Measurements from ENCODE around the gene ATG13.

The ATG13 gene

DNA sequence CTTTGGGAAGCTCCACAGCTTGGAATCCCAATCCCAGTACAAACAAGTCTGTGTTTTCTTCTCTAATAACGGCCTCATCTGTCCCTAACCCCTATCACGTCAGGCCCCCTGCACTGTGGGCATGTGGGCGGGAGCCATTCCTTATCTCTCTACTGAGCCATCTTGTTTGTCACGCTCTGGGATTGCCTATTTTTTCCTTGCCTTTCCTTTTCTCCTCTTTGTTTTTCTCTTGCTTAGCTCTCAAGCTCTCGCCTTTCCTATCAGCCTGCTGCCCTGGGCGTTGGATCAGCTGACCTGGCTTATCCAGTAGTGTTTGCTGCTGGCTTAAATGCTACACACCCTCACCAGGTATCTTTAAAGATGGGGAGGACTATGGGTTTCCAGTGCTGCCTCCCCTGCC lies 47.3 kb downstream of the ATG13 start:
- peaks cover 12% of the 10 kb centered on the region for H3K79me2 ChIP-seq (ENCODE audit: low read length)
- H3K36me3 ChIP-seq (replicated peaks; ENCODE audit: insufficient read depth, low read length): peaks cover 9% of the 10 kb centered on the region; the same call in 1 of the 2 replicates
- no peak overlapping the region for H3K4me2 ChIP-seq (ENCODE audit: low read depth, low read length)
- no peak overlapping the region for H3K4me3 ChIP-seq (ENCODE audit: low read length)
- H3K9ac ChIP-seq (ENCODE audit: low read length): no peak overlapping the region
- peaks cover 33% of the 10 kb centered on the region for H3F3A ChIP-seq (ENCODE audit: insufficient read depth, low read length)
- TF ChIP-seq EZH2 (optimal IDR thresholded peaks at IDR 0.05; ENCODE audit: low read depth, low read length): no peak
- TF ChIP-seq EZH2phosphoT487 (IDR thresholded peaks at IDR 0.05; ENCODE audit: low read length): no peak
- no peak for TF ChIP-seq CTCF (IDR thresholded peaks at IDR 0.05; ENCODE audit: low read length)
- H3K9me2 ChIP-seq (replicated peaks; ENCODE audit: insufficient read depth, low read length): no peaks in the 10 kb centered on the region
- H3K4me1 ChIP-seq (ENCODE audit: low read length): peaks cover 38% of the 10 kb centered on the region
- no peaks in the 10 kb centered on the region for H4K20me1 ChIP-seq (ENCODE audit: insufficient read depth, low read length)
- H2AFZ ChIP-seq (ENCODE audit: low read length): no peak overlapping the region
- H3K27ac ChIP-seq (ENCODE audit: low read length): no peak overlapping the region
- no peaks in the 10 kb centered on the region for H3K9me3 ChIP-seq (replicated peaks; ENCODE audit: insufficient read depth, low read length)
- no peak for DNase-seq
- no peaks in the 10 kb centered on the region for H3K27me3 ChIP-seq (replicated peaks; ENCODE audit: insufficient read depth, low read length)

- no peak overlapping the region for H3K27ac ChIP-seq (ENCODE audit: low read length)
- H3K9me2 ChIP-seq (replicated peaks; ENCODE audit: insufficient read depth, low read length): no peaks in the 10 kb centered on the region
- H3K36me3 ChIP-seq (replicated peaks; ENCODE audit: insufficient read depth, low read length): peaks cover 11% of the 10 kb centered on the region; the same call in 1 of the 2 replicates
- H3K27me3 ChIP-seq (replicated peaks; ENCODE audit: insufficient read depth, low read length): no peaks in the 10 kb centered on the region
- peaks cover 33% of the 10 kb centered on the region for H3F3A ChIP-seq (ENCODE audit: insufficient read depth, low read length)
- H3K4me2 ChIP-seq (ENCODE audit: low read depth, low read length): no peak overlapping the region
- no peak overlapping the region for H3K4me3 ChIP-seq (ENCODE audit: low read length)
- H4K20me1 ChIP-seq (ENCODE audit: insufficient read depth, low read length): no peaks in the 10 kb centered on the region
- H3K4me1 ChIP-seq (ENCODE audit: low read length): peaks cover 43% of the 10 kb centered on the region
- H2AFZ ChIP-seq (ENCODE audit: low read length): no peak overlapping the region
- H3K9ac ChIP-seq (ENCODE audit: low read length): no peak overlapping the region
- no peaks in the 10 kb centered on the region for H3K9me3 ChIP-seq (replicated peaks; ENCODE audit: insufficient read depth, low read length)
- TF ChIP-seq EZH2 (optimal IDR thresholded peaks at IDR 0.05; ENCODE audit: low read depth, low read length) (no peak), EZH2phosphoT487 (IDR thresholded peaks at IDR 0.05; ENCODE audit: low read length) (no peak), CTCF (IDR thresholded peaks at IDR 0.05; ENCODE audit: low read length) (no peak)
- H3K79me2 ChIP-seq (ENCODE audit: low read length): peaks cover 12% of the 10 kb centered on the region
- no peak for DNase-seq
Observed at GRCh38 chr11:46665356-46665755, 48.0 kb downstream of the ATG13 start.

GRCh38 chr11:46666516-46666915 lies 49.2 kb downstream of the ATG13 start:
- no peak overlapping the region; the same call in 1 of the 2 replicates for H2AFZ ChIP-seq (ENCODE audit: low read length)
- DNase-seq: peak; percentile 55
- peak overlapping the region; percentile 44; the same call in 1 of the 2 replicates for H3K9ac ChIP-seq (ENCODE audit: low read length)
- TF ChIP-seq EZH2phosphoT487 (IDR thresholded peaks at IDR 0.05; ENCODE audit: low read length) (no peak), CTCF (IDR thresholded peaks at IDR 0.05; ENCODE audit: low read length) (no peak), EZH2 (optimal IDR thresholded peaks at IDR 0.05; ENCODE audit: low read depth, low read length) (no peak)
- peaks cover 11% of the 10 kb centered on the region; the same call in 1 of the 2 replicates for H3K36me3 ChIP-seq (replicated peaks; ENCODE audit: insufficient read depth, low read length)
- H3K4me1 ChIP-seq (ENCODE audit: low read length): peaks cover 55% of the 10 kb centered on the region
- no peak overlapping the region for H3K4me3 ChIP-seq (ENCODE audit: low read length)
- H3K27me3 ChIP-seq (replicated peaks; ENCODE audit: insufficient read depth, low read length): no peaks in the 10 kb centered on the region
- no peaks in the 10 kb centered on the region for H3K9me3 ChIP-seq (replicated peaks; ENCODE audit: insufficient read depth, low read length)
- H4K20me1 ChIP-seq (ENCODE audit: insufficient read depth, low read length): no peaks in the 10 kb centered on the region
- peaks cover 45% of the 10 kb centered on the region for H3F3A ChIP-seq (ENCODE audit: insufficient read depth, low read length)
- peak overlapping the region; percentile 92; the same call in 1 of the 2 replicates for H3K27ac ChIP-seq (ENCODE audit: low read length)
- H3K9me2 ChIP-seq (replicated peaks; ENCODE audit: insufficient read depth, low read length): no peaks in the 10 kb centered on the region
- H3K4me2 ChIP-seq (ENCODE audit: low read depth, low read length): peak overlapping the region; percentile 76
- peaks cover 12% of the 10 kb centered on the region for H3K79me2 ChIP-seq (ENCODE audit: low read length)

Data from MM.1S (cell line).